ENCODE data around the gene S100A5.
"Not testable (repeated sequence)": the region's sequence is repeated elsewhere in the genome, so short reads cannot be mapped to it uniquely, and the experiment has no call there.

S100A5 gene

DNA sequence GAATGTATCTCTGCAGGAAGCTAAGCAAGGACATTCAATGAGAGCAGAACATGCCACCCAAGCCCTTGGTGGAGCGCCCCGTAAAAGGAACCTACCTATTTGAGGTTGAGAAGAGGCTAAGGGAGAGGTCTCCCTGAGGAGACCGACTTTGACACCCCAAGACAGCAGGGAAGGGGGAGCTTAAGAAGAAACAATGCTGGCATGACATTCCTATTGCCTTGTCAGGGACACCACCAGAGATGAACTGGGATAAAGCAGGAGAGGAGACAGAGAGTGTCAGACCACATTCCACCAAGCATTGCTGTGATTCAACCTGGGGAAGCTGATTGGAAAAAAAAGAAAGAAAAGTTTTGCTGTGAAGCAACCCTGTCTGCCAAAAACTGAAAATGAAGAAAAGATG, 38.2 kb upstream of the S100A5 start:
- Histone ChIP-seq H3K9me3 (ENCODE audit: insufficient read depth, low read length) (peaks cover 29% of the 10 kb centered on the region; the same call in 1 of the 2 replicates), H3K36me3 (ENCODE audit: insufficient read depth, insufficient read length, low read length) (no peaks in the 10 kb centered on the region), H3K9ac (ENCODE audit: insufficient read length, low read depth) (no peak overlapping the region), H3K4me1 (ENCODE audit: insufficient read depth, insufficient read length) (peaks cover 4% of the 10 kb centered on the region), H3K27me3 (ENCODE audit: insufficient read depth, insufficient read length) (no peaks in the 10 kb centered on the region), H3K4me3 (ENCODE audit: insufficient read length, low read depth) (no peak overlapping the region)
- TF ChIP-seq YY1 (IDR thresholded peaks at IDR 0.05; ENCODE audit: insufficient read depth, insufficient read length) (no peak), ZNF274 (IDR thresholded peaks at IDR 0.05; ENCODE audit: low read depth, low read length) (no peak), SUZ12 (IDR thresholded peaks at IDR 0.05; ENCODE audit: extremely low read depth, insufficient read depth, insufficient read length) (no peak)
- DNase-seq (ENCODE audit: low read depth, low spot score), result no peak

DNA sequence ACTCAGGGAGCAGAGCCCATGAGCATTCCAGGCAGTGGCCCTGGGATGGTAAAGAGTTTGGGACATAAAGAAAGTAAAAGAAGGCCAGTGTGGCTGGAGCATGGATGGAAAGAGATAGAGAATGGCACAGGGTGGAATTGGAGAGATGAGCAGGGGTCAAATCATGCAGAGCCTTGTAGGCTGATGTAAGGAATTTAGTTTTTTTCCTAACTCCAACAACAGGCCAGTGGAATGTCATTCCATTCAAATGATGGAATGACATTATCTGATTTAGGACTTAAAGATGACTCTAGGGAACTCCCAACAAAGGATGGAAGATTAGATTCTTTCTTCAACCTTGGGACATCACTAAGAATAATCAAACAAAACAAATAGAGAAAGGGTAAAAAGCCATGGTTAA, 37.8 kb upstream of the S100A5 start:
- DNase-seq (ENCODE audit: low read depth, low spot score), result no peak
- no peaks in the 10 kb centered on the region for H3K36me3 ChIP-seq (ENCODE audit: insufficient read depth, insufficient read length, low read length)
- peaks cover 30% of the 10 kb centered on the region; the same call in 1 of the 2 replicates for H3K9me3 ChIP-seq (ENCODE audit: insufficient read depth, low read length)
- H3K4me3 ChIP-seq (ENCODE audit: insufficient read length, low read depth), result no peak overlapping the region
- no peaks in the 10 kb centered on the region for H3K27me3 ChIP-seq (ENCODE audit: insufficient read depth, insufficient read length)
- H3K9ac ChIP-seq (ENCODE audit: insufficient read length, low read depth), result no peak overlapping the region
- TF ChIP-seq YY1 (IDR thresholded peaks at IDR 0.05; ENCODE audit: insufficient read depth, insufficient read length) (no peak), SUZ12 (IDR thresholded peaks at IDR 0.05; ENCODE audit: extremely low read depth, insufficient read depth, insufficient read length) (no peak), ZNF274 (IDR thresholded peaks at IDR 0.05; ENCODE audit: low read depth, low read length) (no peak)
- peaks cover 2% of the 10 kb centered on the region for H3K4me1 ChIP-seq (ENCODE audit: insufficient read depth, insufficient read length)

- peaks cover 30% of the 10 kb centered on the region; the same call in 1 of the 2 replicates for H3K9me3 ChIP-seq (ENCODE audit: insufficient read depth, low read length)
- H3K4me3 ChIP-seq (ENCODE audit: insufficient read length, low read depth), result no peak overlapping the region
- DNase-seq (ENCODE audit: low read depth, low spot score), result no peak
- peaks cover 2% of the 10 kb centered on the region for H3K4me1 ChIP-seq (ENCODE audit: insufficient read depth, insufficient read length)
- TF ChIP-seq ZNF274 (IDR thresholded peaks at IDR 0.05; ENCODE audit: low read depth, low read length), result no peak
- no peaks in the 10 kb centered on the region for H3K27me3 ChIP-seq (ENCODE audit: insufficient read depth, insufficient read length)
- no peaks in the 10 kb centered on the region for H3K36me3 ChIP-seq (ENCODE audit: insufficient read depth, insufficient read length, low read length)
- no peak overlapping the region for H3K9ac ChIP-seq (ENCODE audit: insufficient read length, low read depth)
These were observed 36.9 kb upstream of the S100A5 start for GRCh38 chr1:153577624-153578051.

GRCh38 chr1:153577138-153577537, 36.4 kb upstream of the S100A5 start:
- peaks cover 2% of the 10 kb centered on the region for H3K4me1 ChIP-seq (ENCODE audit: insufficient read depth, insufficient read length)
- no peak for DNase-seq (ENCODE audit: low read depth, low spot score)
- no peak for TF ChIP-seq YY1 (IDR thresholded peaks at IDR 0.05; ENCODE audit: insufficient read depth, insufficient read length)
- no peak for TF ChIP-seq ZNF274 (IDR thresholded peaks at IDR 0.05; ENCODE audit: low read depth, low read length)
- TF ChIP-seq SUZ12 (IDR thresholded peaks at IDR 0.05; ENCODE audit: extremely low read depth, insufficient read depth, insufficient read length), result no peak
- no peaks in the 10 kb centered on the region for H3K36me3 ChIP-seq (ENCODE audit: insufficient read depth, insufficient read length, low read length)
- H3K27me3 ChIP-seq (ENCODE audit: insufficient read depth, insufficient read length), result no peaks in the 10 kb centered on the region
- H3K9ac ChIP-seq (ENCODE audit: insufficient read length, low read depth), result no peak overlapping the region
- H3K4me3 ChIP-seq (ENCODE audit: insufficient read length, low read depth), result no peak overlapping the region
- H3K9me3 ChIP-seq (ENCODE audit: insufficient read depth, low read length), result peaks cover 28% of the 10 kb centered on the region; the same call in 1 of the 2 replicates

DNA sequence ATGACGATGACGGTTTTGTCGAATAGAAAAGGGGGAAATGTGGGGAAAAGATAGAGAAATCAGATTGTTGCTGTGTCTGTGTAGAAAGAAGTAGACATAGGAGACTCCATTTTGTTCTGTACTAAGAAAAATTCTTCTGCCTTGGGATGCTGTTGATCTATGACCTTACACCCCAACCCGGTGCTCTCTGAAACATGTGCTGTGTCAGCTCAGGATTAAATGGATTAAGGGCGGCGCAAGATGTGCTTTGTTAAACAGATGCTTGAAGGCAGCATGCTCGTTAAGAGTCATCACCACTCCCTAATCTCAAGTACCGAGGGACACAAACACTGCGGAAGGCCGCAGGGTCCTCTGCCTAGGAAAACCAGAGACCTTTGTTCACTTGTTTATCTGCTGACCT, 34.8 kb upstream of the S100A5 start:
- peaks cover 21% of the 10 kb centered on the region; the same call in 1 of the 2 replicates for H3K9me3 ChIP-seq (ENCODE audit: insufficient read depth, low read length)
- not testable (repeated sequence) for H3K9ac ChIP-seq (ENCODE audit: insufficient read length, low read depth); H3K4me3 ChIP-seq (ENCODE audit: insufficient read length, low read depth); H3K27me3 ChIP-seq (ENCODE audit: insufficient read depth, insufficient read length); DNase-seq (ENCODE audit: low read depth, low spot score); H3K36me3 ChIP-seq (ENCODE audit: insufficient read depth, insufficient read length, low read length); H3K4me1 ChIP-seq (ENCODE audit: insufficient read depth, insufficient read length)

- not testable (repeated sequence) for H3K9ac ChIP-seq (ENCODE audit: insufficient read length, low read depth); H3K36me3 ChIP-seq (ENCODE audit: insufficient read depth, insufficient read length, low read length); H3K4me1 ChIP-seq (ENCODE audit: insufficient read depth, insufficient read length); H3K4me3 ChIP-seq (ENCODE audit: insufficient read length, low read depth); DNase-seq (ENCODE audit: low read depth, low spot score); H3K27me3 ChIP-seq (ENCODE audit: insufficient read depth, insufficient read length)
- H3K9me3 ChIP-seq (ENCODE audit: insufficient read depth, low read length), result peaks cover 21% of the 10 kb centered on the region; the same call in 1 of the 2 replicates
These were observed 34.4 kb upstream of the S100A5 start for GRCh38 chr1:153575081-153575491.

GRCh38 chr1:153573351-153573750, 32.6 kb upstream of the S100A5 start:
- H3K9me3 ChIP-seq (ENCODE audit: insufficient read depth, low read length), result peaks cover 21% of the 10 kb centered on the region; the same call in 1 of the 2 replicates
- no peak overlapping the region for H3K4me3 ChIP-seq (ENCODE audit: insufficient read length, low read depth)
- H3K9ac ChIP-seq (ENCODE audit: insufficient read length, low read depth), result no peak overlapping the region
- no peak for DNase-seq (ENCODE audit: low read depth, low spot score)
- TF ChIP-seq YY1 (IDR thresholded peaks at IDR 0.05; ENCODE audit: insufficient read depth, insufficient read length), result no peak
- no peak for TF ChIP-seq ZNF274 (IDR thresholded peaks at IDR 0.05; ENCODE audit: low read depth, low read length)
- no peak for TF ChIP-seq SUZ12 (IDR thresholded peaks at IDR 0.05; ENCODE audit: extremely low read depth, insufficient read depth, insufficient read length)
- H3K36me3 ChIP-seq (ENCODE audit: insufficient read depth, insufficient read length, low read length), result no peaks in the 10 kb centered on the region
- H3K27me3 ChIP-seq (ENCODE audit: insufficient read depth, insufficient read length), result no peaks in the 10 kb centered on the region
- H3K4me1 ChIP-seq (ENCODE audit: insufficient read depth, insufficient read length), result peaks cover 3% of the 10 kb centered on the region

GRCh38 chr1:153572569-153573015, 31.9 kb upstream of the S100A5 start:
- Histone ChIP-seq H3K9me3 (ENCODE audit: insufficient read depth, low read length) (peaks cover 21% of the 10 kb centered on the region; the same call in 1 of the 2 replicates), H3K9ac (ENCODE audit: insufficient read length, low read depth) (no peak overlapping the region), H3K27me3 (ENCODE audit: insufficient read depth, insufficient read length) (no peaks in the 10 kb centered on the region), H3K36me3 (ENCODE audit: insufficient read depth, insufficient read length, low read length) (no peaks in the 10 kb centered on the region), H3K4me1 (ENCODE audit: insufficient read depth, insufficient read length) (peaks cover 7% of the 10 kb centered on the region), H3K4me3 (ENCODE audit: insufficient read length, low read depth) (no peak overlapping the region)
- TF ChIP-seq ZNF274 (IDR thresholded peaks at IDR 0.05; ENCODE audit: low read depth, low read length), result no peak
- TF ChIP-seq YY1 (IDR thresholded peaks at IDR 0.05; ENCODE audit: insufficient read depth, insufficient read length), result no peak
- TF ChIP-seq SUZ12 (IDR thresholded peaks at IDR 0.05; ENCODE audit: extremely low read depth, insufficient read depth, insufficient read length), result no peak
- no peak for DNase-seq (ENCODE audit: low read depth, low spot score)

Data from NT2/D1 (cell line).